GM19455 (cell line): ENCODE data around the gene PSTPIP2.
"Not testable (repeated sequence)": the region's sequence is repeated elsewhere in the genome, so short reads cannot be mapped to it uniquely, and the experiment has no call there.

Experiments used
- ATAC-seq: cut with Tn5 transposase; IDR thresholded peaks from one replicate; pipeline ENCODE4 v1.9.1; 2021; ENCODE audit not compliant: unreplicated experiment

Gene PSTPIP2

GRCh38 chr18:46070815-46071652 lies 1.0 kb downstream of the PSTPIP2 start:
- ATAC-seq, result no peak

- ATAC-seq, result no peak
Measured at GRCh38 chr18:46070232-46070631, 1.8 kb downstream of the PSTPIP2 start.

- ATAC-seq, result no peak
Measured at GRCh38 chr18:46069524-46069923, 2.5 kb downstream of the PSTPIP2 start.

DNA sequence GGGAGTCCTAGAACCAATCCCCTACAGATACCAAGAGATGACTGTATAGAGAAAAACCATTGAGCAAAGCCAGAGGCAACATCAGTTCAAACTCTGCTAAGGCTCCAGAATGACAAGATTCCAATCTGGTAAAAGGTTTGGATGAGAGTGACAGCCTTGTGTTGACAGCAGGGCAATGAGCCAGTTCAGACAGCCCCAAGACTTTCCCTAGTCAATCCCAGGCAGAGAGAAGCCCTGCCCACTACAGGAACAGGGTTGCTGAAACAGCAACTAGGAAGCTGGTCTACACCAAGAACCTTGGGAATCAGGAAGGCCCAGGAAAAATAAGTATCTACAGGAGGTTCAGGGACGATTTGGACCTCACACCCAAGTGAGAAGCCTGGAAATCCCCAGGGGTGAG lies 3.3 kb downstream of the PSTPIP2 start:
- no peak for ATAC-seq

DNA sequence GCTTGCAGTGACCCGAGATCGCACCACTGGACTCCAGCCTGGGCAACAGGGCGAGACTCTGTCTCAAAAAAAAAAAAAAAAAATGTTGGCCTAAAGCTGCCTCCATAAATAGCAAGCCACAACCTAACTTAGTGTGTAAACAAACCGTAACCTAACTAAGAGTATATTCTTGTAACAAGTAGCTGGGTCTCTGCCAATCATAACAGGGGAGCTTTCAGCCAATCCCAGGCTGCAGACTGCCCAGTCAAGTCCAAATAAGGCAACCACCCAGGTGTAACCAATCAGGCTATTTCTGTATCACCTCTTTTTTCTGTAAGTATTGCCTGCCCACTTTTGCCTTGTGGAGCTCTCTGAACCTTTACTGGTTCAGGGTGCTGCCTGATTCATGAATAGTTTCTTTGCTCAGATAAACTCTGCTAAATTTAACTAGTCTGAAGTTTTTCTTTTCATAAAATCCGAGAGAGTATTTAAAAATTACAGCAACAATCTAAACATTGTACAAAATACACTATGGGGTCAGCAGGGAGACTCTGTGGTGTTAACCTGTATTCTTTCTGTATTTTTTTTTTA lies 4.5 kb downstream of the PSTPIP2 start:
- no peak for ATAC-seq

GRCh38 chr18:46062781-46063180 lies 9.3 kb downstream of the PSTPIP2 start:
- no peak for ATAC-seq

- ATAC-seq, result no peak
Measured at GRCh38 chr18:46061796-46062195, 10.3 kb downstream of the PSTPIP2 start.

GRCh38 chr18:46061387-46061786 lies 10.7 kb downstream of the PSTPIP2 start:
- ATAC-seq, result no peak

- ATAC-seq, result no peak
Measured at GRCh38 chr18:46060359-46060841, 11.7 kb downstream of the PSTPIP2 start.

DNA sequence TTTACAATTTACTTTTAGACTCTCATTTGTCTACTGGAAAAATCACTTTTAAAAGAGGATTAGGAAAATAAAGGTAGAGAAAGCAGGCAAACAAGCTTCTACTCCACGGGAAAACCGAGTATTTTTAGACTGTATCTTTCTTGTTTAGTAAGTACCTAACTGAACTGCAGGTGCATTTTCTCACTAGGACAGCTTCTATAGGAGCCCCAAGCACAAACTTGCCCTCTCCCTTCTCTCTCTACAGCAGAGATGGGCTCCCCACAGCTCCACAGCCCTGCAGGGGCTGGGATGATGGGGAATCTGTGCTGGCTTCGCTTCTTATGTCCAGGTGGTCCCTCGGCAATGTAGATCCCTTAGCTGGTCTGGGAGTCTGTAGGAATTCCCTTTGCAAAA lies 16.2 kb downstream of the PSTPIP2 start:
- no peak for ATAC-seq

- ATAC-seq, result no peak
Measured at GRCh38 chr18:46054956-46055837, 16.9 kb downstream of the PSTPIP2 start.

GRCh38 chr18:46053368-46054095 lies 18.5 kb downstream of the PSTPIP2 start:
- no peak for ATAC-seq

DNA sequence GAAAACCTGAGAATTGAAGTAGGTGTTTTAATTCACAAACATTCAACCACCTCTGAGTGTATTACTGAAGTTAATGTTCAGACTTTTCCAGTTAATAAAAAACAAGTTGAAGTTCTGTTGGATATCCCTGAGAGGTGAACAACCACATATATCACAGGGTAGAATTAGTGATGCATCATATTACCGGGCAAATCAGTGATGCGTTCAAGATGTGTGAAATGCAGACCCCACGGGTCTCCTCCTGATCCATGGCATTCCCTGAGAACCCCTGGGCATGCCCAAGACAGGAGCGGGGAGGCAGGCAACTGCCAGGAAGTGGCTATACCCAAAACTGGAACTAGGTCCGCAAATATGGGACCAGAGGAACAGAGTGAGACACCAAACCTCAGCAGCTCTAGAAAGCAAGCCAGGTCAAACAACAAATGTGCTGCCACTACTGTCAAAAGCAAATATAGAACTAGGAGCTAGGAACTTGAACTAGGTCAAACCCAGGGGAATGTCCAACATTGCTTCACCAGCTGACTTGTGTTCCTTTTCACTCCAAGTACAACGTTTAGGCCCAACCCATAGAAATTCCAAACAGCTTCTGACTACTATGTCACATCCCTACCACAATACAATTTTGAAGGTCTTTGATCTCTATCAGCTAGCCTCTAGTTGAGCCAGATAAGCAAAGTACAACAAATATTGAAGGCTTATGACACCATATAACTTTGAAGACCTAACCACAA lies 20.2 kb downstream of the PSTPIP2 start:
- ATAC-seq, result no peak

- no peak for ATAC-seq
Measured at GRCh38 chr18:46050268-46050667, 21.8 kb downstream of the PSTPIP2 start.

DNA sequence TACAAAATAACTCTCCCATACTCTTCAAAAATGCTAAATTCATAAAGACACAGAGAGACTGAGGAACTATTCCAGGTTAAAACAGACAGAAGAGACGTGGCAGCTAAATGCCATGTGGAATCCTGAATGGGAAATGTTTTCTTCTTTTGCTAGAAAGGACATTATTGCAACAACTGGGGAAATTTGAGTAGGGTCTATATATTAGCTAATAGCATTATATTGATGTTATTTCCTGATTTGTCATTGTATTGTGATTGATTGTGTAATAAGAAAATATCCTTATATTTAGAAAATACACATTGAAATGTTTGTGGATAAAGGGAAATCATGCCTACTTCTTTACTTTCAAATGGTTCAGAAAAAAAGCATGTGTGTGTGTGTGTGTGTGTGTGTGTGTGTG lies 23.4 kb downstream of the PSTPIP2 start:
- no peak for ATAC-seq

DNA sequence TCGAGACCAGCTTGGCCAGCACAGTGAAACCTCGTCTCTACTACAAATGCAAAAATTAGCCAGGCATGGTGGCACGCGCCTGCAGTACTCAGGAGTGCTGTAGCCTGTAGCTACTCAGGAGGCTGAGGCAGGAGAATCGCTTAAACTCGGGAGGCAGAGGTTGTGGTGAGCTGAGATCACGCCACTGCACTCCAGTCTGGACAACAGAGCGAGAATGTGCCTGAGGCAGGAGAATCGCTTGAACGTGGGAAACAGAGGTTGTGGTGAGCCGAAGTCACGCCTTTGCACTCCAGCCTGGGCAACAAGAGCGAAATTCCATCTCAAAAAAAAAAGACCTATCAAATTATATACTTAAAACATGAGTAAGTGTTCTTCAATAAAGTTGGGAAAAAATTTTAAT lies 24.7 kb downstream of the PSTPIP2 start:
- ATAC-seq, result not testable (repeated sequence)

DNA sequence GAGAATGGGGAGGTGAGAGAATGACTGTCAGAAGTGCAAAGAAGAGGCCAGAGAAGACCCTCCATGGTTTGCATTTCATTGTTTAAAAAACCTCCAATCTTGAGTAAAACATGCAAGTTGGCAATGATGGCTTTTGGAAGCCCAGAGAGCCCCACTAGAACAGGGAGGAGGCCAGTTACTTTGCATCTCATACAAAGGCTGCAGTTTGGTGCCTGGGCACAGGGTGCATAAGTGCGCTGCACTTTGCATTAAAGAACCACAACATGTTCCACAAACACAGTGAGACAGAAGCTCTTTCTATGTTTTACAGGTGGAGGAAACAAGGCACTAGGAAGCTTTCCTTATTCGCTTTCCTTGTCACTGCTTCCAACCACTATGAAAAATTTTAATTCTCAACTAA lies 25.4 kb downstream of the PSTPIP2 start:
- no peak for ATAC-seq

- no peak for ATAC-seq
Measured at GRCh38 chr18:46046126-46046525, 25.9 kb downstream of the PSTPIP2 start.

- ATAC-seq, result no peak
Measured at GRCh38 chr18:46042571-46043123, 29.4 kb downstream of the PSTPIP2 start.

GRCh38 chr18:46040747-46041104 lies 31.3 kb downstream of the PSTPIP2 start:
- ATAC-seq, result no peak
